ENCODE measurements around the gene PER2.

DNA sequence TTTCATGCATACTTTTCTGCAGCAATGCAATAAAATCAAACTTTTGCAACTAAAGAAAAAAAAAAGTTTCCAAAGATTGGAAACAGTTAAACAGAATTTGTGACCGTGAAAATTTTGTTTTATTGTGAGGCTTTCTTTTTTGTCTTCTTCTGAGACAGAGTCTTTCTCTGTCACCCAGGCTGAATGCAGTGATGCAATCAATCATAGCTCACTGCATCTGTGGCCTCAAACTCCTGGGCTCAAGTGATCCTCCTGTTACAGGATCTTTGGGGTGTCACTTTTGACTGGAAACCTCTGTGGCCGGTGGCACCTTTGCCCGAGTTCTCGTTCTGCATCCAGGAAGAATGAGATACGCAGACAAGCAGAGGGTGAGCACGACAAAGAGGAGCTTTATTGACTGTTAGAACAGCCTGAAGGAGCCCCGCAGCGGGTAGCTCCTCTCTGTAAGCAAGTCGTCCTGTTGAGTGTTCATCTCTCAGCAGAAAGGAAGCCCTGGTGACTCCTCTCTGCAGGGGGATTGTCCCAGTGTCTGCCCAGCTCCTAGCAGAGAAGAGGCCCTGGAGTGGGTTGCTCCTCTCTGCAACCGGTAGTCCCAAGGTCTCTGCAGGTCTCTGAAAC, 68.0 kb downstream of the PER2 start:
- TF ChIP-seq, protein P1, sequence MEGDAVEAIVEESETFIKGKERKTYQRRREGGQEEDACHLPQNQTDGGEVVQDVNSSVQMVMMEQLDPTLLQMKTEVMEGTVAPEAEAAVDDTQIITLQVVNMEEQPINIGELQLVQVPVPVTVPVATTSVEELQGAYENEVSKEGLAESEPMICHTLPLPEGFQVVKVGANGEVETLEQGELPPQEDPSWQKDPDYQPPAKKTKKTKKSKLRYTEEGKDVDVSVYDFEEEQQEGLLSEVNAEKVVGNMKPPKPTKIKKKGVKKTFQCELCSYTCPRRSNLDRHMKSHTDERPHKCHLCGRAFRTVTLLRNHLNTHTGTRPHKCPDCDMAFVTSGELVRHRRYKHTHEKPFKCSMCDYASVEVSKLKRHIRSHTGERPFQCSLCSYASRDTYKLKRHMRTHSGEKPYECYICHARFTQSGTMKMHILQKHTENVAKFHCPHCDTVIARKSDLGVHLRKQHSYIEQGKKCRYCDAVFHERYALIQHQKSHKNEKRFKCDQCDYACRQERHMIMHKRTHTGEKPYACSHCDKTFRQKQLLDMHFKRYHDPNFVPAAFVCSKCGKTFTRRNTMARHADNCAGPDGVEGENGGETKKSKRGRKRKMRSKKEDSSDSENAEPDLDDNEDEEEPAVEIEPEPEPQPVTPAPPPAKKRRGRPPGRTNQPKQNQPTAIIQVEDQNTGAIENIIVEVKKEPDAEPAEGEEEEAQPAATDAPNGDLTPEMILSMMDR (IDR thresholded peaks at IDR 0.05; ENCODE audit: low read depth, low read length), result no peak
- no peak for TF ChIP-seq EZH2phosphoT487 (IDR thresholded peaks at IDR 0.05; ENCODE audit: low read depth)
